Measurements from ENCODE around the gene MT1B.

MT1B gene

DNA sequence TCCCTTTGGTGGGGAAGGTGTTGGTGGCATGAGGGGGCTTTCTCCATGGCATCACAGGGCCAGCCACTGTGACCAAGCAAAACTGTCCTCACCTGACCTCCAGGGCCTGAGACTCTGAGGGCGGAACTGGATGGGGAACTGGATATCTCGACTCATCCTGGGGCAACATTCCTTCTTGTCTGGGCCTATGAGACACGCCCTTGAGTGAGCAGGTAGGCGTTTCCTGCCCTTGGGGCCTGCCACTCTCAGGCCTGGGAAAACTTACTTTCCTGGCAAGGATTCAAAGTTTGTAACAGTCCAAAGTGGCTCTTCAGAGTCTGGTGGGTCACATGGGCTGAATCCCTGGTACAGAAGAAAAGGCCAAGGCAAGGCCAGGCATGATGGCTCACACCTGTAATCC is 40.2 kb downstream of the MT1B start:
- no peaks in the 10 kb centered on the region for H3K9me3 ChIP-seq (ENCODE audit: control insufficient read depth, insufficient read depth, low read length)
- no peak overlapping the region for H3K4me2 ChIP-seq (ENCODE audit: low read length)
- no peaks in the 10 kb centered on the region for H3F3A ChIP-seq (ENCODE audit: control insufficient read depth, insufficient read depth)
- no peaks in the 10 kb centered on the region for H4K20me1 ChIP-seq (ENCODE audit: control insufficient read depth, insufficient read depth, low read depth, low read length)
- H3K27me3 ChIP-seq (ENCODE audit: control insufficient read depth, low read length) = peaks cover 18% of the 10 kb centered on the region; the same call in 1 of the 2 replicates
- no peaks in the 10 kb centered on the region for H3K9me2 ChIP-seq (replicated peaks; ENCODE audit: control insufficient read depth, low read length)
- no peaks in the 10 kb centered on the region for H3K36me3 ChIP-seq (ENCODE audit: control insufficient read depth, low read length)
- no peaks in the 10 kb centered on the region for H3K4me1 ChIP-seq (ENCODE audit: control insufficient read depth, low read length)
- no peak overlapping the region for H3K27ac ChIP-seq (ENCODE audit: low read depth, low read length)
- H3K79me2 ChIP-seq (ENCODE audit: control insufficient read depth, low read length) = no peaks in the 10 kb centered on the region
- no peak overlapping the region for H3K4me3 ChIP-seq (ENCODE audit: low read length)
- TF ChIP-seq CTCF (IDR thresholded peaks at IDR 0.05; ENCODE audit: low read depth, low read length, poor library complexity, severe bottlenecking) = no peak
- no peak for TF ChIP-seq EZH2phosphoT487 (IDR thresholded peaks at IDR 0.05; ENCODE audit: borderline replicate concordance, low read length)

GRCh38 chr16:56695246-56695645 is 43.6 kb downstream of the MT1B start:
- H4K20me1 ChIP-seq (ENCODE audit: control insufficient read depth, insufficient read depth, low read depth, low read length) = no peaks in the 10 kb centered on the region
- H3K4me3 ChIP-seq (ENCODE audit: low read length) = no peak overlapping the region
- H3K9me3 ChIP-seq (ENCODE audit: control insufficient read depth, insufficient read depth, low read length) = no peaks in the 10 kb centered on the region
- H3K36me3 ChIP-seq (ENCODE audit: control insufficient read depth, low read length) = no peaks in the 10 kb centered on the region
- no peak for TF ChIP-seq EZH2phosphoT487 (IDR thresholded peaks at IDR 0.05; ENCODE audit: borderline replicate concordance, low read length)
- TF ChIP-seq CTCF (IDR thresholded peaks at IDR 0.05; ENCODE audit: low read depth, low read length, poor library complexity, severe bottlenecking) = no peak
- no peaks in the 10 kb centered on the region for H3K9me2 ChIP-seq (replicated peaks; ENCODE audit: control insufficient read depth, low read length)
- H3K79me2 ChIP-seq (ENCODE audit: control insufficient read depth, low read length) = no peaks in the 10 kb centered on the region
- no peak overlapping the region for H3K27ac ChIP-seq (ENCODE audit: low read depth, low read length)
- H3K27me3 ChIP-seq (ENCODE audit: control insufficient read depth, low read length) = no peaks in the 10 kb centered on the region
- H3K4me2 ChIP-seq (ENCODE audit: low read length) = no peak overlapping the region
- H3F3A ChIP-seq (ENCODE audit: control insufficient read depth, insufficient read depth) = no peaks in the 10 kb centered on the region
- H3K4me1 ChIP-seq (ENCODE audit: control insufficient read depth, low read length) = no peaks in the 10 kb centered on the region

GRCh38 chr16:56697456-56698155 is 45.9 kb downstream of the MT1B start:
- Histone ChIP-seq H3K27ac (ENCODE audit: low read depth, low read length) (no peak overlapping the region), H3K79me2 (ENCODE audit: control insufficient read depth, low read length) (no peaks in the 10 kb centered on the region), H3K9me2 (replicated peaks; ENCODE audit: control insufficient read depth, low read length) (no peaks in the 10 kb centered on the region), H3K27me3 (ENCODE audit: control insufficient read depth, low read length) (no peaks in the 10 kb centered on the region), H3F3A (ENCODE audit: control insufficient read depth, insufficient read depth) (no peaks in the 10 kb centered on the region), H3K36me3 (ENCODE audit: control insufficient read depth, low read length) (no peaks in the 10 kb centered on the region), H4K20me1 (ENCODE audit: control insufficient read depth, insufficient read depth, low read depth, low read length) (no peaks in the 10 kb centered on the region), H3K9me3 (ENCODE audit: control insufficient read depth, insufficient read depth, low read length) (no peaks in the 10 kb centered on the region), H3K4me3 (ENCODE audit: low read length) (no peak overlapping the region), H3K4me1 (ENCODE audit: control insufficient read depth, low read length) (0 out of 2 replicates have a peak, but pooled peaks cover 3% of the 10 kb centered on the region), H3K4me2 (ENCODE audit: low read length) (no peak overlapping the region)
- TF ChIP-seq CTCF (IDR thresholded peaks at IDR 0.05; ENCODE audit: low read depth, low read length, poor library complexity, severe bottlenecking) (no peak), EZH2phosphoT487 (IDR thresholded peaks at IDR 0.05; ENCODE audit: borderline replicate concordance, low read length) (no peak)
